Fibroblast of skin of abdomen (primary cell): ENCODE data around the gene TRMT10C. TPM values are rescaled to one million over a fixed set of nuclear protein-coding genes. Genes with fewer than 3 reads are reported as not detected.
"Not testable (repeated sequence)": the region's sequence is repeated elsewhere in the genome, so short reads cannot be mapped to it uniquely, and the experiment has no call there.

ENCODE experiments used
- DNase-seq: peaks from one replicate; pipeline ENCODE4 v3.0.0-alpha.2; 2013
- polyA plus RNA-seq, 2 experiments: library from polyadenylated mRNA; unstranded; fragments of 120-200 nt; gene quantifications; one replicate each; pipeline ENCODE4 v1.2.1, GENCODE V29; 2013; ENCODE audit not compliant: insufficient read length in 2 of 2

TRMT10C gene
- 18.0 TPM for polyA plus RNA-seq (2013, experiment 1 of 2; ENCODE audit: insufficient read length)
- polyA plus RNA-seq (2013, experiment 2 of 2; ENCODE audit: insufficient read length): 18.9 TPM

DNA sequence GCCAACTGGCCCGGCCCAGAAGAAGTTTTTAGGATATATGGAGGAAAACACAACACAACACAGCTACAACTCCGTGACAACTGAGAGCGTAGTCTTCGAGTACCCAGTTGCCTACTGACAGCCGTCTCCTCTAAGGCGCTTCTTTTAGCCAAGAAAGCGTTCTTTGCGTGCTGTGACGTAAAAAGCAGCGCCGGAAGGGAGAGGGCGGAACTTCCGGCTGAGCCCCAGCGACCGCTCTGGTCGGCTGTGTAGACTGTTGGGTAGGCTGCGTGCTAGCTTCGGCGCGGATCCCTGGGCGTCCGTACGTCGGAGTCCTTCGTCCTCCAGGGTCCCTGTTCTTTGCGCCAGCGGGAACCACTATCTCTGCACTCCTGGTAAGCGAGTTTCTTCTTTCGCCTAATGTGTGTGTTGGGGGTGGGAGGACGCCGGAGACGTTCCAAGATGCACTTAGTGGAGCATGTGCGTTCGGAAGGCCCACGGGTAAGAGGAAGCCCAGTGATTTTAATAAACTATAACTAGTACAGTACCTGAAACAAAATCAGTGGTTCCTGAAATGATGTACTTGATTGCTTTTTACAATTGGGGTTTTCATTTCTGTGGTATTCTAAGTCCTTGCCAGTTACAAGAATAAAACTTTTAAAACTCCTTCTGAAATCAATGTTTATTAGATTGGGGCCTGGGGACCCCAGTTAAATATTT, at the start of gene TRMT10C:
TRMT10C (plus strand) TSS at position 239 of the 699 bp plus-strand sequence. CDS start 2,914 bp downstream, outside the sequence.
- DNase-seq: peak; percentile 93

DNA sequence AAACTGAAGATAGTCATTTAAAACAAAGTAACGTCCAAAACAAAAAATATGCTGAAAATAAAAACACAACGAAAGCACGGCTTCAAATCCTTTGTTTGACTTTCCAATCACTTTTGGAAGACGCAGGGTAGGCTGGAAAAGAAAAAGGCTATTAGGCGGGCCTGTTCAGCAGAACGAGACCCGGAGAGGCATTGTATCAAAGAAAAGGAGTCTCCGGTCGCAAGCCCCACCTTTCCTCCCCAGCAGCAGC, 49.3 kb upstream of the TRMT10C start:
- DNase-seq: no peak

DNA sequence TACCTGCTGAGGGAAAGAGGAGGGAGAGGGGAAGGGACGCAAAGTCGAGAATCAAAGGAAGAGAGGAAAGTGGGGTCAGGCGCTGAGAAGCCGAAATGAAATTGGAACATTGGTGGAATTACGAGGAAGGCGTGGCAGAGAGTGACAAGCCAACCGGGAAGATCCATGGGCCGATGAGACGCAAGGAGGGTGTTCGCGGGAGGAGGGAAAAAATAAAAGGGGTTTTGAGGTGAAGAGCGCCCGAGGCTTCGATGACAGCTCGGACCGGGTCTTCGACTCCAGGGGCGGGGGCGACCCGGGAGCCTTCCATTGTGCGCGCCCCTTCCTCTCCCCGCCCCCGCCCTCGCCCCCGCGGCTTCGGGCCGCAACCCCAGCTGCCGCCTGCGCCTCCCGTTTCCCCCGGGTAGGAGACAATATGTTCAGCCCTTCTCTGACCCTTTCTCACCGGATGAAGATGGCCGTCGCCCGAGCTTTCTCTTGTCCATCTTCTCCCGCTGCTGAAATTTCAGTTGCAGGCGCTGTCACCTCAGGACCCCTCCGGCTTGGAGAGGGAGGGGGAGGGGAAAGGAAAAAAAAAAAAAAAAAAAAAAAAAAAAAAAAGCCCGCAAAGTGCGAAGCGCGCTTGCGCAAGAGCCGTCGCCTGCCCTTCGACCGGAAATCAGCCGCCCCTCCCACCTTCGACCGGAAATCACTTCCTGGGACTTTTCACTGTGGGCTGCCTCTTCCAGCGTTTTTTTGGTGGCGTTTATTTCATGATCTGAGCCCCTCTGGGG, 48.8 kb upstream of the TRMT10C start, which contains the start of gene SENP7:
SENP7 (minus strand) TSS at position 567 of the 773 bp plus-strand sequence; CDS start at position 485, 82 bp downstream.
- DNase-seq: peak; percentile 84

DNA sequence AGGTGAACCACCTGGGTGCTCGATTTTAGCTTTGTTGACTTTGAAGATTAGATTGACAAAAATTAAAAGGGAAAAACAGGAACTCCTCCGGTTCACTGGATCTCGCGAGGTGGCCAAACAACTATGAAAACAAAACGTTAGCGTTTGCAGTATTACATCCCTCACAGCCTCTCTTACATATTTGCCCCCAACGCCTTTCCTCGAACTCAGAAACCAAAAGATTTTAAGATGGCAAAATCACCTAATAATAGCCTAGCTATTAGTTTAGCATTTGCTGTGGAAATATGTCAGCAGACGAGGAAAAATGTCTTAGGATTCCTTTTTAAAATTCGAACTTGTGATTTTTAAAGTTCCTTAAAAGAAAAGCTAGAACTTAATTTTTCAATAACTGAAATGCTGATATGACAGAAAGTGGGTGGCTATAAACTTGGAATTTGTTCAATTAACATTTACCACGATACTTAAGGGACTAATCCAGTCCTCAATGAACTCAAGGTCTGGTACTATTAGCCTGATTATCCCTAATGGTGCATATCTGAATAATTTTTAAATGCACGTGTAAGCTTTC, 48.2 kb upstream of the TRMT10C start:
- DNase-seq: no peak

DNA sequence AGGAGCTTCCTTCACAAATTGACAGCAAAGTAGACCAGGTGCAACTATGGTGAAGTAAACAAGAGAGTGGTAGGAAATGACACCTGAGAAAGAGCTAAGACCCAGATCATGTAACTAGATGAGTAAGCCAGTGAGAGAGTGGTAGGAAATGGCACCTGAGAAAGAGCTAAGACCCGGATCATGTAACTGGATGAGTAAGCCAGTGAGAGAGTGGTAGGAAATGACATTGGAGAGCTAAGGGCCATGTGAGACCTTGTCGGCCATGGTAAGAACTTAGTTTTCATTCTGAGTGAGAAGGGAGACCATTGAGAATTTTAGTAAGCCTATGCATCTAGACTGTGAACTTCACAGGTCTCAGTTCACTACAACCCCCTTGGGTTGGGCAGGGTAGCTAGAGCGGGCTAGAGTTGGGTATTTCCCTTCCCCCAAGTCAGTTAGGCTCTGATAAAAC, 43.2 kb upstream of the TRMT10C start:
- no peak for DNase-seq

DNA sequence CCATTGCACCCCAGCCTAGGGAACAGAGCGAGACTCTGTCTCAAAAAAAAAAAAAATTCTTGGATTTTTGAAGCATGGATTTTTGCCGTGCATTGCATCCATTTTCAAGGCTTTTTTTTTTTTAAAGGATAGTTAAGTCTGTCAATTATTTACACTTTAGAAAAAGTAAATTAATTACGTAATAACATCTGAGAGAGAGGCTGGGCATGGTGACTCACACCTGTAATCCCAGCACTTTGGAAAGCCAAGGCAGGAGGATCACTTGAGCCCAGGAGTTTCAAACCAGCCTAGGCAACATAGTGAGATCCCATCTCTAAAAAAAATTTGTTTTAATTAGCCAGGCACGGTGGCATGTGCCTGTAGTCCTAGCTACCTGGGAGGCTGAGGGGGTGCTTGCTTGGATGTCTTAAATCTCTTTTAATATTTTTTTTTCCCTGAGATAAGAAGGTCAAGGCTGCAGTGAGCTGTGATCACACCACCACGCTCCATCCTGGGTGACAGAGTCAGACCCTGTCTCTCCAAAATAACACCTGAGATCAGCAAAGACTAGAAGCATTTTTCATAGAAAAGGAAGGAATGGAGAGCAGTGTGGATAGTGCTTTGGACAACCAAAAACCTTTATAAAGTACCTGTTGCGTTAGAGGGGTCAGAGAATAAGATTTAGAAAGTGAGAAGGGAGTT, 41.8 kb upstream of the TRMT10C start:
- DNase-seq: no peak

DNA sequence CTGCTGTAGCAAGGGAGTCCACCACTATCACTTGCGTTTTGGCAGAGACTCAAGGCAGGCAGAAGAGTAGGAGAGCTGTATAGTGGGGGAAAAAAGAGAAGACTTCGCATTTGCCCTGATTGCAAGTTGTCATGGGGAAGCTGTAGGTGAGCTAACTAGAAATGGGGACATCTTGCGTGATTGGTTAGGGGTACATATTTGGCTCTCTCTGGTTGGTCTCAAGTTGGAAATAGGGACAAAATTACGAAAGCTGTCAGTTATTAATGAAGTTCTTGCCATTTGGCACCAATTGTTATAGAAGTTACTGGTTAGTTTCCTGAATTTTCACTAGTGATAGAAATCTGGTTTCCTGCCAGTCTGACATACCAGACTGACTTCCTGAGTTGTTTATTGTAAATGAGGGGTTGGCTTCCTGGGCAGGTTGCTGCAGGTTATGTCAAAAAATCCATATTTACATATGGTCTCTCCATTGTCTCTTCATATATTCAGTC, 40.4 kb upstream of the TRMT10C start:
- no peak for DNase-seq

DNA sequence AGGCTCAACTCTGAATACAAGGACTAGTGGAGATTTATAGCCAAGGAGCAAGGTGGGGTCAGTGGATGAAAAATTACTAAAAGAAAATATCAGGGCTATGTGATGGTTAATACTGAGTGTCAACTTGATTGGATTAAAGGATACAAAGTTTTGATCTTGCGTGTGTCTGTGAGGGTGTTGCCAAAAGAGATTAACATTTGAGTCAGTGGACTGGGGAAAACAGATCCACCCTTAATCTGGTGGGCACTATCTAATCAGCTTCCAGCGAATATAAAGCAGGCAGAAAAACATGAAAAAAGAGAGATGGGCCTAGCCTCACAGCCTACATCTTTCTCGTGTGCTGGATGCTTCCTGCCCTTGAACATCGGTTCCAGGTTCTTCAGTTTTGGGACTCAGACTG, 34.2 kb upstream of the TRMT10C start:
- DNase-seq: no peak

DNA sequence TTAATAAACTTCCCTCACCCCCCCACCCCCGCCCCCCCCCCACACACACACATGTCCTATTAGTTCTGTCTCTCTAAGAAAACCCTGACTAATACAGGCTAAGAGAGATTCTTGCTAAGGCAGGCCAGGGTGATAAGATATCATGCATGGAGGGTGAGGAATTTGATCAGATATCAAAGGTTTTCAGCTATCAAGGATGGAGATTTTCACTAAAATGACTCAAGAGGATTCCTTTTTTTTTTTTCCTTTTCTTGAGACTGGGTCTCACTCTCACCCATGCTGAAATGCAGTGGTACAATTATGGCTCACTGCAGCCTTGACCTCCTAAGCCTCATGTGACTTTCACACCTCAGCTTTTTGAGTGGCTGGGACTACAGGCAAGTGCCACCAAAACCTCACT, 33.8 kb upstream of the TRMT10C start:
- DNase-seq: no peak

DNA sequence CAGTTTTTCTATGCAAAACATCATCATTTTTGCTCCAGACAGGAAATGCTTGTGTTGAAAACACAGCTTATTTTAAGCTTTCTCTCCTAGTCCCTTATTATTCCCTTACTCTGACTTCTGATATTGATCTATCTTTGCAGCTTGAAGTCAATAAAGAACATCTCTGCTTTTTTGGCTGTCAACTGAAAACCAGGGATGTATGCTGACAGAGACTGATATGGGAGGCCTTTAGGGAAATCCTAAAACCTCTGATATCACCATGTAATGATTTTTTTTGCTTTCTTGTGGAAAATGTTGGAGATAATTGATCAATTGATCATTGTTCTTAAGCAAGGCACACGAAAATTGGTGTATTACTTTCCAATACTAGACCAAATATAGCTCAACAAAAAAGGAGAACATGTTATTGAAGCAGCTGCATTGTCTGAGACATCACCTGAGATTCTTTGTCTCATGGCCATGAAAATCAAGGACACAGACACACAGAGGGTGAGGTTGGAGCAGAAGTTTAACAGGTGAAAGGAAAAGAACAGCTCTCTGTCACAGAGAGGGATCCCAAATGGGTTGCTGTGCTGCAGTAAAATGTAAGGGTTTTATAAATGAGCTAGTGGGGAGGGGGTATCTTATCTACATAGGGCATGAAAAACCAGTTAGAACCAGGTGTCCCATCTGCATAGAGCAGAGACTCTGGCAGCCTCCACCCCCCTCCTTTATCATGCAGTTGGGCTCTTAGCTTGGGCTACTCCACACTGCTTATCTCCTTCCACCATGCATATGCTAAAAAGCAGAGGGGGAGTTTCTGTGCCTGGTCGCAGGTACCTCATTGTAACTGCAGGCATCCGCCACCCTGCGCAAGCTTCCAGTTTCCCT, 31.6 kb upstream of the TRMT10C start:
- DNase-seq: no peak

DNA sequence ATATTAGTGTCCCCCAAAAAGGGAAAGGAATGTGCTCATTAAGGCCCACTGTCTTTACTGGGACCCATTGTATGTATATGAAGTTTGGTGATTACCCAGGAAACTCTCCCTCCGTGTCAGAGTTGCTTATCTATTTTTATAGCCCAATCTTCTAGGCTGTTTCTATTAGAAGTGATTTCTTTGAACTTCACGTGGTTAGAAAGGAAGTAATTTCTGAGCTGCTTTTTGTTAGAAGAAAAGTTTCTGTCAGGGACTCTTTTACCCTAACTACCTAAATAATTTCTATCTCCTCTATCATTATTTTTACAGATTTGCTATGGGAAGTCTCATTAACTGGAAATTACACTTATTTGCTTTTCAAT, 31.0 kb upstream of the TRMT10C start:
- no peak for DNase-seq

DNA sequence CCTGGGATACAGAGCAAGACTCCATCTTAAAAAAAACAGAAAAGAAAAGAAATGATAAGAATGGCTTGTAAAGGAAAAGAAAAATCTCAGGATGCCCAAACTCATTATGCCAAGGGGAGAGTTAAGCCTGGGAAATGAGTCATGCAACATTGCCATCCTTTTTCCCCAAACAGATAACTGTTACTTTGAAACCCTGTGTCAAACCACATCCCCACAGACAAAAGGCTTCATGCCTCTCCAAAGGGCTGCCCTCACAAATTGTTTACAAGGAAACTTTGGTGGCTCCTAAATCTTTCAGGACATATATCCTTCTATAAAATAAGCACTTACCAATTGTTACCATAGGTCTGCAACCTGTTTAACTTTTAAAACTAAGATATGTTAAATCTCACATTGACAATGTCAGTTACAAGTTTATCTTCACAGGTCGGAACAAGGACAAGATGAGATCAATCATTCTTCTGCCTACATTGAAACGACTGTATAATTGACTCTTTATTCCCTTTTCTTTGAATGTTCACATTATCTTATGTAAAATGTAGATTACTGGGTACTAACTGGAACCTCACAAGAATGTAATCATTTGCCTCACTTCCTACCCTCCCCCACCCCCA, 30.1 kb upstream of the TRMT10C start:
- no peak for DNase-seq

DNA sequence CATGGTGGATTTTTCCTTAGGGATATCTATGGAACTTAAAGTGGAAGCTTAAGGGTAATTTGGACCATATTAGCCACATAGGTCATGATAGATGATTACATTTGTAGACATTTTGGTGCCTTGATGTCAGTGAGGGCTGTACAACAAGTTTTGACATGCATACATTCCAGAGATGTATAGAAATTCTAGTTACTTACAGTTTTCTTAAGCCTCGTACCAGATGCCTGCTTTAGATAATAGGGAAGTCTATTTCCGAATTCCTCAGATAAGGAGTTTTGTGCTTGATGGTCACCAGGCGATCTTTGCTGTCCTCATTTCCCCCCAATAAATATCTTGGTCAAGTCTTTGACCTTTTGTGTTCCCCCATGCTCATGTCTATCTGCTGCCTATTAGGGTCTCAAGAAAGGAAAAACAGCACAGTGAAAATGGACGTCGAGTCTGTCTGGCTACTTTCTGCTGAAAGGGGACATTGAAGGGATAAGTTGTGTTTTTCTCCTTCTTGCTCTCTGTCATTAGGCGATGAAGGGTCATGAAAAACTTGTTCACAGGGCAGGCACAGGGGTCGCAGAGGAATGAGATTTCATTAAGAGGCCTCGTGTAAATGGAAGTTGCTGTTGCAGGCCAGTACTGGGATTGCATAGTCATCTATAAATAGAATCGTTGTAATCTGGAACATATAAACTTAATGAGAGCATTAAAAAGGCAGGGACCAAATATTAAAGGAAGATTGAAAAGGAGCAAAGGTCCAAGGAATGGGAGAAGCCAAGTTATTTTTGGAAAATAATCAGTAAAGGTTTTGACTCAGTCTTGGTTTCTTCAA, 28.7 kb upstream of the TRMT10C start:
- DNase-seq: no peak

DNA sequence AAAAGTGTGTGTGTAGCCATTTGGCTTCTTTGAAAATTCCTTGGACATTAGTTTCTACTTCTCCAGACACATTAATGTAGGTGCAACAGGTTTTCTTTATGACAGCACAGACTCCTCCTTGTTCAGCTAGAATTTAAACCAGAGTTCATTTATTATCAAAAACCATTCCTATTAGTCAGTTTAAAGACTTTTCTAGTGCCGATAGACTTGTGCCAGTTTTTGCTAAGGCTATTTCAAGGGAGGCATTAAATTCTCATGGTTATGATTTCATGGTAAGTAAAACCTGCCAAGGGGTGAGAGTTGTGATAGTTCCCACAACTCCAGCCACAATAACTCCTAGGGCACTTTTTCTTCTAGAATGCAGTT, 28.1 kb upstream of the TRMT10C start:
- DNase-seq: no peak

DNA sequence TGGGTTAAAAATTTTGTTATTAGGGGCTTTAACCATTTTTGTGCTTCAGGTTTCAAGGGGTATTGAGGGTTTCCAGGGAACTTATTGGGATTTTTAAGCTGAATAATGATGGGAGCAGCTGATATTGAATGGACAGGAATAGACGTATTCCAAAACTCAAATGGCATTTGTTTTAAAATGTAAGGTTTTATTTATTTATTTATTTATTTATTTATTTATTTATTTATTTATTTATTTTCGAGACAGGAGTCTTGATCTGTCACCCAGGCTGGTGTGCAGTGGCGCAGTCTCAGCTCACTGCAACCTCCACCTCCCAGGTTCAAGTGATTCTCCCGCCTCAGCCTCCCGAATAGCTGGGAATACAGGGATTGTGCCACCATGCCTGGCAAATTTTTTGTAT, 26.4 kb upstream of the TRMT10C start:
- no peak for DNase-seq

DNA sequence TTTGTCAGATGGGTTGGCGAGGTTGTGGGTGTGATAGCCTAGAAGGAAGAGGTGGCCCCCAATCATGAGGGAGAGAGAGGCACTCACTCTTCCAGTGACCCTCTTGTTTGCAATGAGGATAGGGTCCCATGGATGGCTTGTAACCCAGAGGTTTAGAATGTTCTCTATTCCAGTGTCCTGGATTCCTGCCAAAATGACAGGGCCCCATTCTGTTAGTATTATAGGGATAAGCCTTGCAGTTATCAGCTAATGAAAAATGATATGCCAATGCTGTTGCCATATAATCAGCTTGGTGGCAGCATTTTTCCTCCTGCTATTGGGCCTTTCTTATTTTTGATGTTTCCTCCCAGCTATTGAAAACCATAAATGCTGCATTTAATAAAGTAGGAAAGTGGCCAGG, 25.4 kb upstream of the TRMT10C start:
- DNase-seq: no peak

DNA sequence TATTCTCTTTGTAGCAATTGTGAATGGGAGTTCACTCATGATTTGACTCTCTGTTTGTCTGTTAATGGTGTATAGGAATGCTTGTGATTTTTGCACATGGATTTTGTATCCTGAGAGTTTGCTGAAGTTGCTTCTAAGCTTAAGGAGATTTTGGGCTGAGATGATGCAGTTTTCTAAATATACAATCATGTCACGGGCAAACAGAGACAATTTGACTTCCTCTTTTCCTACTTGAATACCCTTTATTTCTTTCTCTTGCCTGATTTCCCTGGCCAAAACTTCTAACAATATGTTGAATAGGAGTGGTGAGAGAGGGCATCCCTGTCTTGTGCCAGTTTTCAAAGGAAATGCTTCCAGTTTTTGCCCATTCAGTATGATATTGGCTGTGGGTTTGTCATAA, 24.7 kb upstream of the TRMT10C start:
- not testable (repeated sequence) for DNase-seq

DNA sequence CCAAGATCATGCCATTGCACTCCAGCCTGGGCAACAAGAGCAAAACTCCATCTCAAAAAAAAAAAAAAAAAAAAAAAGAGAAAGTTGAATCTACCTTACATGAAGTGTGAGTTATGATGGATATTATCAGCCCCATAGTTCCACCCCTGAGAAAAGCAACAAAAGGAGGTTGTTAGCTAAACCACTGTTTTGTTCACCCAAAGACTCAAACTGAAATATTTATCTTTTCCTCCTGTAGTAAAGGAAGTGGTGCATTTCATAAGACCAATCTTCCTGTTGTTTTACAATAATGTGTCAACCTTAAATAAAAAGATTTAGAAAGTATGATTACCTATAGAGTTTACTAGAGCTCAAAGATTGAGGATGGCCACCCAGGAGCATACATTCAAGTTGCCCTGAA, 18.7 kb upstream of the TRMT10C start:
- no peak for DNase-seq

DNA sequence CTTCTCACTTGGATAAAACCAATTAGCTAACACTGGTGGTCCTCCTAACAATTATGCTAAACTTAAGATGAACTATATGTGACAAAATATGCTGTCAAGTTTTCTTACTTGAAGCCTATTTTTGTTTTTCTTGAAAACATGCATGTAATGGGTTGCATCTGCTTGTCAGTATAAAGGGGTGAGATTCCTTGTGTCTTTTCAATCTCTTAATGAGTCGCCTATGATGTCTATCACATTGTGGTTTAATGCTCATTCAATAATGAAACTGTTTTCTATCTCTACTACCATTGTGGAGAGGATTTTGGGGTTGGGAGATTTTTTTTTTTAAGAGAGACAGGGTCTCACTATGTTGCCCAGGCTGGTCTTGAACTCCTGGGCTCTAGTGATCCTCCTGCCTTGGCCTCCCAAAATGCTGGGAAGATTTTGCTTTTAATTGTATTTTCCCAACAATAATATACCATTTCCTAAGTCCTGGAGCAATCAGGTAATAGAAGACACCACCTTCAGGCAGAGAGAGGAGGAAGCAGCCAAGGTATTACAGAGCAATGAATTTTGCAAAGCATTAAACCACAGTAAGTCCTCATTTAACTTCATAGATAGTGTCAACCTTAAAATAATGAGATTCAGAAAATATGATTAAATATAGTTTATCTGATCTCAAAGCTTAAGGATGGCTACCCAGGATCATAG, 17.4 kb upstream of the TRMT10C start:
- no peak for DNase-seq

DNA sequence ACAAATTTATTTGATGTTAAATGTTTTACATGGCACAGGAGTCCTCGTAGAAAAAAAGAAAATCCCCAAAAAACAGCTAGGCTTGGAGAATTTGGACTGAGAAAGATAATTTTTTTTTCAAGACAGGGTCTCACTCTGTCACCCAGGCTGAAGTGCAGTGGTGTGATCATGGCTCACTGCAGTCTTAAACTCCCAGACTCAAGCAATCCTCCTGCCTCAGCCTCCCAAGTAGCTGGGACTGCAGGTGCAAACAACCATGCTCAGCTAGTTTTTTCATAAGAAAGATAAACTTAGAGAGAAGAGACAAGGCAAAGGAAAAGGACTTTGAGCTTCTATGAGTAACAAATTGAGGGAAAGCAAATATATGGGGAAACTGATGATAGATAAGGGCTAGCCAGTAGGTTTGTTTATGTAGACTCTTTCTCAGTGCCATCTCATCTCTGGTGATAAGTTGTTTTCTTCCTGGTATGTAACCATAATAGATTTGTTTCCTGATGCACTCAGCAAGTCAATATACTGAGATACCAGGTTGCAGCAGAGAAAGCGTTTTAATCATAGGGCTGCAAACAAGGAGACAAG, 13.1 kb upstream of the TRMT10C start:
- DNase-seq: no peak
